Hepatocyte (in vitro differentiated cells): ENCODE results near the gene STOM. TPM values are rescaled to one million over a fixed set of nuclear protein-coding genes. Genes with fewer than 3 reads are reported as not detected.

Experiments
- DNase-seq: peaks from one replicate; pipeline ENCODE4 v3.0.0-alpha.2; 2016; ENCODE audit warnings: low spot score
- H2AFZ ChIP-seq: fragments of 200-600 bp; sonication (generic); 2 replicates; pipeline ENCODE4 v1.6.0; 2016; ENCODE audit warnings: antibody characterized with exemption, mild to moderate bottlenecking
- H3K27ac ChIP-seq: fragments of 200-600 bp; sonication (generic); 2 replicates; pipeline ENCODE4 v1.5.1; 2016; ENCODE audit warnings: mild to moderate bottlenecking
- H3K27me3 ChIP-seq: fragments of 200-600 bp; sonication (generic); 2 replicates; pipeline ENCODE4 v1.6.1; 2016
- H3K36me3 ChIP-seq: fragments of 200-600 bp; sonication (generic); replicated peaks from 2 replicates; pipeline ENCODE4 v1.5.1; 2016; ENCODE audit warnings: low read depth; ENCODE audit not compliant: insufficient read depth
- H3K4me1 ChIP-seq: fragments of 200-600 bp; sonication (generic); 2 replicates; pipeline ENCODE4 v1.5.1; 2016; ENCODE audit warnings: mild to moderate bottlenecking, moderate library complexity; ENCODE audit not compliant: insufficient read depth
- H3K4me2 ChIP-seq: fragments of 200-600 bp; sonication (generic); 2 replicates; pipeline ENCODE4 v1.6.0; 2016
- H3K4me3 ChIP-seq: fragments of 200-600 bp; sonication (generic); 2 replicates; pipeline ENCODE4 v1.5.1; 2016; ENCODE audit warnings: mild to moderate bottlenecking
- H3K79me2 ChIP-seq: fragments of 200-600 bp; sonication (generic); 2 replicates; pipeline ENCODE4 v1.6.0; 2017; ENCODE audit warnings: mild to moderate bottlenecking
- H3K9me2 ChIP-seq: fragments of 200-600 bp; sonication (generic); replicated peaks from 2 replicates; pipeline ENCODE4 v1.6.0; 2017; ENCODE audit warnings: mild to moderate bottlenecking; ENCODE audit not compliant: insufficient read depth
- H3K9me3 ChIP-seq: fragments of 200-600 bp; sonication (generic); 2 replicates; pipeline ENCODE4 v1.5.1; 2016; ENCODE audit warnings: low read depth, mild to moderate bottlenecking
- H4K20me1 ChIP-seq: fragments of 200-600 bp; sonication (generic); 2 replicates; pipeline ENCODE4 v1.6.0; 2016; ENCODE audit warnings: mild to moderate bottlenecking; ENCODE audit not compliant: insufficient read depth, poor library complexity, severe bottlenecking
- EZH2 ChIP-seq: fragments of 200-600 bp; sonication (generic); IDR thresholded peaks from 2 replicates; pipeline ENCODE4 v1.6.1; 2016; ENCODE audit warnings: antibody characterized with exemption, mild to moderate bottlenecking, borderline replicate concordance
- EZH2phosphoT487 ChIP-seq: fragments of 200-600 bp; sonication (generic); IDR thresholded peaks from one replicate; pipeline ENCODE4 v1.6.1; 2018; ENCODE audit warnings: antibody characterized with exemption, mild to moderate bottlenecking, low read depth, moderate library complexity; ENCODE audit not compliant: unreplicated experiment, severe bottlenecking
- WGBS: methylation state at CpG from one replicate; pipeline ENCODE4 v1.1.6; 2016; ENCODE audit warnings: low lambda C conversion rate; ENCODE audit errors: missing lambda C conversion rate; 5-methylcytosine and 5-hydroxymethylcytosine counted together
- polyA plus RNA-seq: library from polyadenylated mRNA; unstranded; fragments of >200 nt; fragmentation: Nextera tagmentation; extraction: Ambion mirVana; gene quantifications from 2 replicates; pipeline ENCODE4 v1.2.1, GENCODE V29; 2016
- total RNA-seq: library from RNA; depleted of rRNA; stranded (reverse); fragments of >200 nt; gene quantifications from 2 replicates; pipeline ENCODE4 v1.2.3, GENCODE V29; 2014
- TF ChIP-seq, protein P1 (sequence below): fragments of 200-600 bp; sonication (generic); IDR thresholded peaks from 2 replicates; pipeline ENCODE4 v1.5.1; 2016; ENCODE audit warnings: antibody characterized with exemption, mild to moderate bottlenecking; ENCODE audit not compliant: poor library complexity

STOM gene
- total and polyA plus RNA-seq, 2 experiments from 2014 or later = 85.5 to 130 TPM

DNA sequence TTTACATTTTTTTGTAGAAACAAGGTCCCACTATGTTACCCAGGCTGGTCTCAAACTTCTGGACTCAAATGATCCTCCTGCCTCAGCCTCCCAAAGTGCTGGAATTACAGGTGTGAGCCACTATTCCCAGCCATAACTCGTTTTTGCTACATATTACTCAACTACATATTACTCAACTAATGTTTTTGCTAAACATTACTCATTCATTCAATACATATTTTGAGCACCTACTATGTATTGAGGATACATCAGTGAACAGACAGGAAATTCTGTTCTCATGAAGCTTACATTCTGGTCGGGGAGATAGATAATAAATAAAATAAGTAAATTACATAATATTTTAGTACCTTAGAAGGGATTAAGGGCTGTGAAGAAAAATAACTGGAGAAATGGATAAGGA is 34.9 kb upstream of the STOM start:
- no peaks in the 10 kb centered on the region for H3K4me1 ChIP-seq
- no peaks in the 10 kb centered on the region for H4K20me1 ChIP-seq
- H3K9me2 ChIP-seq = no peaks in the 10 kb centered on the region
- H3K36me3 ChIP-seq = no peaks in the 10 kb centered on the region
- TF ChIP-seq EZH2 (no peak), EZH2phosphoT487 (no peak)
- TF ChIP-seq, protein P1, sequence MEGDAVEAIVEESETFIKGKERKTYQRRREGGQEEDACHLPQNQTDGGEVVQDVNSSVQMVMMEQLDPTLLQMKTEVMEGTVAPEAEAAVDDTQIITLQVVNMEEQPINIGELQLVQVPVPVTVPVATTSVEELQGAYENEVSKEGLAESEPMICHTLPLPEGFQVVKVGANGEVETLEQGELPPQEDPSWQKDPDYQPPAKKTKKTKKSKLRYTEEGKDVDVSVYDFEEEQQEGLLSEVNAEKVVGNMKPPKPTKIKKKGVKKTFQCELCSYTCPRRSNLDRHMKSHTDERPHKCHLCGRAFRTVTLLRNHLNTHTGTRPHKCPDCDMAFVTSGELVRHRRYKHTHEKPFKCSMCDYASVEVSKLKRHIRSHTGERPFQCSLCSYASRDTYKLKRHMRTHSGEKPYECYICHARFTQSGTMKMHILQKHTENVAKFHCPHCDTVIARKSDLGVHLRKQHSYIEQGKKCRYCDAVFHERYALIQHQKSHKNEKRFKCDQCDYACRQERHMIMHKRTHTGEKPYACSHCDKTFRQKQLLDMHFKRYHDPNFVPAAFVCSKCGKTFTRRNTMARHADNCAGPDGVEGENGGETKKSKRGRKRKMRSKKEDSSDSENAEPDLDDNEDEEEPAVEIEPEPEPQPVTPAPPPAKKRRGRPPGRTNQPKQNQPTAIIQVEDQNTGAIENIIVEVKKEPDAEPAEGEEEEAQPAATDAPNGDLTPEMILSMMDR = no peak
- no peaks in the 10 kb centered on the region for H3K27me3 ChIP-seq
- H3K4me3 ChIP-seq = no peak overlapping the region
- no peak for DNase-seq
- H3K27ac ChIP-seq = no peak overlapping the region
- H3K4me2 ChIP-seq = no peak overlapping the region
- H3K9me3 ChIP-seq = no peaks in the 10 kb centered on the region
- no peak overlapping the region for H2AFZ ChIP-seq
- WGBS = 69% methylated on average over 2 of the region's 2 CpGs
- no peaks in the 10 kb centered on the region for H3K79me2 ChIP-seq

DNA sequence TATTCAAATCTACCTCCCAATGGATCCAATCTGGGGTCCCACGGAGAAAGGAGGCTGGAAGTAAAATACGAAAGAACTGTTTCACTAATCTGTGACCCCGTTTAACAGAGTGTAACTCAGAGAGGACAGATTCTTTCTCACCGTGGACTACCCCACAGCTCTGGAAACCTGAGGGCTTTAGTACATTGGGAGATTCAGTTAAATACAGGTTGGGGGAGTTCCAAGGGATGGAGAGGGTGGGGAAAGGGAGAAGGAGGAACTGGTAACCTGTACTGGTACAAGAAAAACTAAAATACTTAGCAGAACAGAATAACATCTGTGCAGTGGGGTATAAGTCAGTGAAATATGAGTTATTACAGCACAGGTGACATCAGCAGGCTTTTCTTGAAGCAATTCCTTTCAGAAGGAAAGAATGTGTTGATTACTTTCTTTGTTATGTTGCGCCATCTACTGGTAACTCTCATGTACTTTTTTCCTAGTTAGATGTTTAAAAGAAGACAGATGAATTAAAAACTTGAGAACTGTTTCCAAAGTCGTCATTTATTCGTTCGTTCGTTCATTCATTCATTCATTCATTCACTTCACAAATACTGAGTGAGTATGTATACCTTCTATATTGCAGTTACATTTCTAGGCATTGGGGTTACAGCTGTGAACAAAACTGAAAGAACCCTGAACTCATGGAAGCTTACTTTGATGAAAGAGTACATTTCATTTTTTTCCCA is 30.0 kb upstream of the STOM start:
- H3K9me2 ChIP-seq = no peaks in the 10 kb centered on the region
- no peak overlapping the region for H3K4me3 ChIP-seq
- no peaks in the 10 kb centered on the region for H3K4me1 ChIP-seq
- no peak overlapping the region for H2AFZ ChIP-seq
- H3K9me3 ChIP-seq = no peaks in the 10 kb centered on the region
- H3K27me3 ChIP-seq = no peaks in the 10 kb centered on the region
- DNase-seq = peak; percentile 84
- no peaks in the 10 kb centered on the region for H4K20me1 ChIP-seq
- TF ChIP-seq EZH2phosphoT487 = no peak
- TF ChIP-seq, protein P1 = peak; percentile 78
- H3K79me2 ChIP-seq = no peaks in the 10 kb centered on the region
- 26% methylated on average over 9 of the region's 9 CpGs for WGBS
- no peak overlapping the region for H3K27ac ChIP-seq
- H3K4me2 ChIP-seq = no peak overlapping the region
- no peaks in the 10 kb centered on the region for H3K36me3 ChIP-seq

DNA sequence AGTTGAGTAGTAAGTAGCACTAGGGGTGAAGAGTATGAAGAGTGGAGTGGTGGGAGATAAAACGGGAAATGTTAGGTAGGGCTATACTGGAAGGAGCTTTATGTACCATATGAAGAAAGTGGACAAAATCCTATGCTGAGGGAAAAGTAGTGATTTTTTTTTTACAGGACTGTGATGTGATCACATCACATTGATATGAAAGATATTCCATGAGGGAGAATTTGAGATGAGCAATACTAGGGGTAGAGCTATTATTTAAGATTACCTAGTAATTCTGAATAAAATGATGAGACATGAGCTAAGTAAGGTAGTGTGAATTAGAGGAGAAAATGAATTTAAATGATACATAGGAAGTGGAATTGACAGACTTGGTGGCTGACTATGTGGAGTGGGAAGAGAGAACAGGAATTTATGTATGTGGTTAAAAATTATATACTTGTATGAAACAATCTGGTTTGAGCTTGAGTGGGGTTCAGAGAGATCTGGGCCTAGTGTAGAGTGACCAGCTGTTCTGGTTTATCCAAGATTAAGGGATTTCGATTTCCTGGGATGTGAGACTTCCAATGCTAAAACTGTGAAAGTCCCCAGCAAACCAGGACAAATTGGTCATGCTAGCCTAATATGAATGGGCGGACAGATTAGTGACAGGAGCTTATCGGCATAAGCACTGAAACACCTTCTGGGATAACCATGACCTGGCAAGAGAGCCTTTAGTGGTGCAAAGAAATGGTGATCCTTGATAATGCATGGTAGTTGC is 29.3 kb upstream of the STOM start:
- WGBS = 80% methylated on average over 4 of the region's 4 CpGs
- no peak overlapping the region for H2AFZ ChIP-seq
- H3K9me3 ChIP-seq = no peaks in the 10 kb centered on the region
- no peaks in the 10 kb centered on the region for H3K9me2 ChIP-seq
- H3K27ac ChIP-seq = peak overlapping the region; percentile 12
- no peaks in the 10 kb centered on the region for H3K79me2 ChIP-seq
- TF ChIP-seq EZH2 = no peak
- no peak for TF ChIP-seq EZH2phosphoT487
- TF ChIP-seq, protein P1 = no peak
- H3K4me3 ChIP-seq = no peak overlapping the region
- no peaks in the 10 kb centered on the region for H3K36me3 ChIP-seq
- H3K4me1 ChIP-seq = no peaks in the 10 kb centered on the region
- no peak for DNase-seq
- H4K20me1 ChIP-seq = no peaks in the 10 kb centered on the region
- H3K4me2 ChIP-seq = no peak overlapping the region
- no peaks in the 10 kb centered on the region for H3K27me3 ChIP-seq
